ENCODE data around the gene BST2. TPM values are rescaled to one million over a fixed set of nuclear protein-coding genes. Genes with fewer than 3 reads are reported as not detected.
A peak's percentile ranks its signal among the peaks of the same experiment; 100 is the strongest.

BST2 gene
- total RNA-seq, 3 donors from 2014 or later, result 9.7 to 72.6 (median 28.2) TPM

- intact Hi-C loops (cut with DNase I, micrococcal nuclease), result loop anchor here in 1 of 2 donors (10.0 kb wide), 2 partner anchors 66 to 104 kb away; partner anchors contain the start of gene NXNL1
- DNase-seq, result no peak
- no peaks in the 10 kb centered on the region for H3K36me3 ChIP-seq (ENCODE audit: low read depth)
- TF ChIP-seq CTCF (IDR thresholded peaks at IDR 0.05), result no peak
- H3K9me3 ChIP-seq, result no peaks in the 10 kb centered on the region
- H3K4me1 ChIP-seq (ENCODE audit: low read depth), result no peaks in the 10 kb centered on the region
- H3K4me3 ChIP-seq, result no peak overlapping the region
- no peak for ATAC-seq
These were observed 6.4 kb downstream of the BST2 start for GRCh38 chr19:17398902-17399527.

GRCh38 chr19:17394891-17395415 is 10.5 kb downstream of the BST2 start:
- intact Hi-C loops (cut with DNase I, micrococcal nuclease), result loop anchor here in 1 of 2 donors (10.0 kb wide), 2 partner anchors 70 to 100 kb away; partner anchors contain the start of gene NXNL1
- DNase-seq, result peak; percentile 59 to 79 (median 64)
- Histone ChIP-seq H3K4me1 (ENCODE audit: low read depth) (peaks cover 12% of the 10 kb centered on the region), H3K36me3 (ENCODE audit: low read depth) (no peaks in the 10 kb centered on the region), H3K4me3 (no peak overlapping the region), H3K9me3 (no peaks in the 10 kb centered on the region)
- TF ChIP-seq CTCF (IDR thresholded peaks at IDR 0.05), result peak; percentile 24
- ATAC-seq, result peak; percentile 42

GRCh38 chr19:17393914-17394313 is 11.5 kb downstream of the BST2 start, which contains the start of gene CCDC194:
Gene CCDC194, minus strand, starts transcription at chr19:17394196. Its CDS starts 38 bp downstream, at chr19:17394158.
- no peak for DNase-seq
- Histone ChIP-seq H3K9me3 (no peaks in the 10 kb centered on the region), H3K36me3 (ENCODE audit: low read depth) (no peaks in the 10 kb centered on the region), H3K4me1 (ENCODE audit: low read depth) (peaks cover 12% of the 10 kb centered on the region), H3K4me3 (no peak within 1 kb of the TSS)
- ATAC-seq, result no peak
- intact Hi-C loops (cut with DNase I, micrococcal nuclease), result loop anchor here in 1 of 2 donors (10.0 kb wide), 2 partner anchors 71 to 99 kb away; partner anchors contain the start of gene NXNL1
- no peak for TF ChIP-seq CTCF (IDR thresholded peaks at IDR 0.05)

DNA sequence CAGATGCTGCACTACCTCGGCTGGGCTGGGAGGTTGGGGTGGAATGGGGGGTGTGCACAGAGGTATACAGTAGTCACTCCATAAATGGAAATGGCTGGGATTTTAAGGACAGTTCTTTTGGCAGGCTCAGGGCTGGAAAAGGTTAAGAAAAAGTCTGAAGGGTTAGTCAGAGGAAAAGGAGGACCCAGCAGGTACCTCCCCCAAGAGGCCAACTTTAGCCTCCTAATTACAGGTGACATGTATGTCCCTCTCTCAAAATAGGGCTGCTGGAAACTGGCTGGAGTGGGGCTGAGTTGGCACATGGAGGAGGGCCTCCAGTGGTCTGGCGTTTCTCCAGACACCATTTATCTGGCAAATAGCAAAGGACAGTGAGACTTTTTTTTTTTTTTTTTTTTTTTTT is 12.4 kb downstream of the BST2 start:
- TF ChIP-seq CTCF (IDR thresholded peaks at IDR 0.05), result no peak
- Histone ChIP-seq H3K36me3 (ENCODE audit: low read depth) (no peaks in the 10 kb centered on the region), H3K4me1 (ENCODE audit: low read depth) (peaks cover 12% of the 10 kb centered on the region), H3K4me3 (no peak overlapping the region), H3K9me3 (no peaks in the 10 kb centered on the region)
- intact Hi-C loops (cut with DNase I, micrococcal nuclease), result loop anchor here in 1 of 2 donors (10.0 kb wide), 2 partner anchors 72 to 98 kb away; partner anchors contain the start of gene NXNL1
- no peak for ATAC-seq
- DNase-seq, result no peak

- Histone ChIP-seq H3K36me3 (ENCODE audit: low read depth) (no peaks in the 10 kb centered on the region), H3K4me1 (ENCODE audit: low read depth) (peaks cover 12% of the 10 kb centered on the region), H3K9me3 (no peaks in the 10 kb centered on the region), H3K4me3 (no peak overlapping the region)
- TF ChIP-seq CTCF (IDR thresholded peaks at IDR 0.05), result no peak
- DNase-seq, result no peak
- ATAC-seq, result peak; percentile 6
- intact Hi-C loops (cut with DNase I, micrococcal nuclease), result loop anchor here in 1 of 2 donors (10.0 kb wide), 2 partner anchors 73 to 97 kb away; partner anchors contain the start of gene NXNL1
These were observed 13.9 kb downstream of the BST2 start for GRCh38 chr19:17391371-17392151.
